Large intestine (tissue), 1 donor: ENCODE results near the gene MICOS13. TPM values are rescaled to one million over a fixed set of nuclear protein-coding genes. Genes with fewer than 3 reads are reported as not detected.

Experiments
- polyA plus RNA-seq: library from polyadenylated mRNA; unstranded; fragments of 120-200 nt; gene quantifications from one replicate; pipeline ENCODE4 v1.2.1, GENCODE V29; 2013

The MICOS13 gene
- polyA plus RNA-seq, 1 donor, result 48.0 TPM

Other genes starting within 250 kb of the MICOS13 start
- gene ZNRF4, start 225.1 kb downstream of the MICOS13 start, polyA plus RNA-seq, result not detected
- gene TINCR, start 112.6 kb downstream of the MICOS13 start, polyA plus RNA-seq, result 0.58 TPM
- gene SAFB2, start 57.7 kb downstream of the MICOS13 start, polyA plus RNA-seq, result 88.5 TPM
- gene SAFB, start 57.4 kb downstream of the MICOS13 start, polyA plus RNA-seq, result 111 TPM
- 5.7 TPM for gene HSD11B1L, start 511 bp upstream of the MICOS13 start, polyA plus RNA-seq
- 1,331 TPM for gene RPL36, start 9.8 kb upstream of the MICOS13 start, polyA plus RNA-seq
- 54.0 TPM for gene LONP1, start 39.6 kb upstream of the MICOS13 start, polyA plus RNA-seq
- gene CATSPERD, start 40.1 kb upstream of the MICOS13 start, polyA plus RNA-seq, result not detected
- gene PRR22, start 104.2 kb upstream of the MICOS13 start, polyA plus RNA-seq, result 4.6 TPM
- gene DUS3L, start 110.6 kb upstream of the MICOS13 start, polyA plus RNA-seq, result 34.6 TPM
- 2.3 TPM for gene NRTN, start 124.6 kb upstream of the MICOS13 start, polyA plus RNA-seq
- gene FUT6, start 159.2 kb upstream of the MICOS13 start, polyA plus RNA-seq, result 0.99 TPM
- gene FUT3, start 170.9 kb upstream of the MICOS13 start, polyA plus RNA-seq, result 1.0 TPM
- gene FUT5, start 190.0 kb upstream of the MICOS13 start, polyA plus RNA-seq, result not detected
- gene NDUFA11, start 223.3 kb upstream of the MICOS13 start, polyA plus RNA-seq, result 203 TPM
- gene VMAC, start 224.4 kb upstream of the MICOS13 start, polyA plus RNA-seq, result 8.1 TPM
- gene CAPS, start 233.7 kb upstream of the MICOS13 start, polyA plus RNA-seq, result 16.7 TPM